Right atrium auricular region (tissue), 2 donors: ENCODE measurements around the gene TRERF1. TPM values are rescaled to one million over a fixed set of nuclear protein-coding genes. Genes with fewer than 3 reads are reported as not detected.

Experiments
- DNase-seq: peaks from one replicate; pipeline ENCODE4 v3.0.0-alpha.2; 2019; ENCODE audit warnings: low spot score
- H3K27ac ChIP-seq, 2 donors: fragments of 200-600 bp; sonication (generic); 1 replicate in 1 of 2; 2 replicates in 1 of 2; pipeline ENCODE4 v1.5.1; 2016 to 2019
- H3K27me3 ChIP-seq, 2 donors: fragments of 200-600 bp; sonication (generic); one replicate each; pipeline versions ENCODE4 v1.5.1 to v1.6.0; 2017 to 2019
- H3K36me3 ChIP-seq: fragments of 200-600 bp; sonication (generic); one replicate; pipeline ENCODE4 v1.5.1; 2016
- H3K4me1 ChIP-seq, 2 donors: fragments of 200-600 bp; sonication (generic); one replicate each; pipeline versions ENCODE4 v1.5.1 to v1.6.0; 2017 to 2019
- H3K4me3 ChIP-seq, 2 donors: fragments of 200-600 bp; sonication (generic); 1 replicate in 1 of 2; 2 replicates in 1 of 2; pipeline ENCODE4 v1.5.1; 2017 to 2019; ENCODE audit warnings: mild to moderate bottlenecking in 1 of 2, moderate library complexity in 1 of 2
- H3K9me3 ChIP-seq, 2 donors: fragments of 200-600 bp; sonication (generic); one replicate each; pipeline ENCODE4 v1.5.1; 2019
- total RNA-seq, 2 donors: library from RNA; depleted of rRNA; stranded (reverse); fragments of >200 nt; gene quantifications; one replicate each; pipeline ENCODE4 v1.1.0, GENCODE V29; 2016
- TF ChIP-seq, protein P1 (sequence below), 2 donors: fragments of 200-600 bp; sonication (generic); IDR thresholded peaks; one replicate each; pipeline ENCODE4 v1.5.1; 2019; ENCODE audit warnings: antibody characterized with exemption in 2 of 2

The TRERF1 gene
- total RNA-seq, 2 donors from 2014 or later = 1.9 to 2.5 TPM

DNA sequence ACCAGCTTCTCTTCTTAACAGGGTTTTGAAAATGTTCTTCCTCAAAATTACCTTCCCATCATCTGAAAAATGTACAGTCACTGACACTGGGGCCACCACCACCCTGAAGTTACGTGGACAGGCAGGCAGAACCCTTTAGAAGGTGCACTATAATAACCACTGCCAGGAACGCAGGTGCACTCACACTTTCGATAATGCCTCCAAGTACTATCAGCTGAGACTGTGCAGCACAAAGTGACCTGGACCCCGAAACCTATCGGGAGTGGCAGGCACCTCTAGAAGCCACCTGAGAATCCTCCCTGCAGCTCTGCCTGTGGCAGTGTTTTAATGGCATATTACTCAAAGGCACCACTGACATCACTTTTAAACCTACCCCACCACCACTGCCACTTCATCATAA is 66.4 kb downstream of the TRERF1 start:
- no peaks in the 10 kb centered on the region for H3K36me3 ChIP-seq
- H3K4me3 ChIP-seq = no peak overlapping the region
- no peaks in the 10 kb centered on the region for H3K27me3 ChIP-seq
- H3K9me3 ChIP-seq = no peaks in the 10 kb centered on the region
- no peak overlapping the region for H3K27ac ChIP-seq
- H3K4me1 ChIP-seq = no peaks in the 10 kb centered on the region
- DNase-seq = no peak
- TF ChIP-seq, protein P1, sequence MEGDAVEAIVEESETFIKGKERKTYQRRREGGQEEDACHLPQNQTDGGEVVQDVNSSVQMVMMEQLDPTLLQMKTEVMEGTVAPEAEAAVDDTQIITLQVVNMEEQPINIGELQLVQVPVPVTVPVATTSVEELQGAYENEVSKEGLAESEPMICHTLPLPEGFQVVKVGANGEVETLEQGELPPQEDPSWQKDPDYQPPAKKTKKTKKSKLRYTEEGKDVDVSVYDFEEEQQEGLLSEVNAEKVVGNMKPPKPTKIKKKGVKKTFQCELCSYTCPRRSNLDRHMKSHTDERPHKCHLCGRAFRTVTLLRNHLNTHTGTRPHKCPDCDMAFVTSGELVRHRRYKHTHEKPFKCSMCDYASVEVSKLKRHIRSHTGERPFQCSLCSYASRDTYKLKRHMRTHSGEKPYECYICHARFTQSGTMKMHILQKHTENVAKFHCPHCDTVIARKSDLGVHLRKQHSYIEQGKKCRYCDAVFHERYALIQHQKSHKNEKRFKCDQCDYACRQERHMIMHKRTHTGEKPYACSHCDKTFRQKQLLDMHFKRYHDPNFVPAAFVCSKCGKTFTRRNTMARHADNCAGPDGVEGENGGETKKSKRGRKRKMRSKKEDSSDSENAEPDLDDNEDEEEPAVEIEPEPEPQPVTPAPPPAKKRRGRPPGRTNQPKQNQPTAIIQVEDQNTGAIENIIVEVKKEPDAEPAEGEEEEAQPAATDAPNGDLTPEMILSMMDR (IDR thresholded peaks at IDR 0.05) = no peak

DNA sequence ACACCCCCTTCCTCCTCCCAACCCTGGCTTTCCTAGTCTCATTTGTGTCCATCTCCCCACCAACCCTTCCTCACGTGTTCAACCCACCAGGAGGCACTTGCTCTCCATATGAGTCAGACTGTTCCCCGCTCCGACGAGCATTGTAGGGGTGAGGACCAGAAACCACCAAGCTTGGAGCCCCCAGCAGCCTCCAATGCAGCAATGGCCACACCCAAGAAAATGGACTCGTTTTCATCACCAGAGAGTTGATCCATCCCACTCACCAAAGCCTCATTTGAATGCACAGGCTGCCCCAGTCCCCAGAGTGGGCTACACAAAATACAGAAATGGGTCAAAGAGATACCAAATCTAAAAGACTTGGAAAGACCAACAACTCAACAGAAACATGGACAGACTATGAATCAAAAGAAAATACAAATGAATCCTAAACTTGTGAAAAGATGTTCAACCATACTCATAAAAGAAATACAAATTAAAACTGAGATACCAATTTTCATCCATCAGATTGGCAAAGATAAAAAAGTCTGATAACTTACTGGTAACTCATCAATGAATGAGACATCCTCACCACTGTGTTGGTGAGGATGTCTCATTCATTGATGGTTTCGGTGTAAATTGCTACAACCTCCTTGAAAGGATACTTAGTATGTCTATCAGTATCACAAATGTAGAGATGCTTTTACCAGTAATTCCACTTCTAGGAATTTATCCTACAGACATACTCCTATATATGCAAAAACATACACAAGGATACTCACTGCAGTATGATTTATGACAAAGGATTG is 68.1 kb downstream of the TRERF1 start:
- Histone ChIP-seq H3K27me3 (no peaks in the 10 kb centered on the region), H3K4me1 (no peaks in the 10 kb centered on the region), H3K27ac (no peak overlapping the region), H3K4me3 (no peak overlapping the region), H3K36me3 (no peaks in the 10 kb centered on the region), H3K9me3 (no peaks in the 10 kb centered on the region)
- no peak for DNase-seq
- TF ChIP-seq, protein P1 (IDR thresholded peaks at IDR 0.05) = no peak

DNA sequence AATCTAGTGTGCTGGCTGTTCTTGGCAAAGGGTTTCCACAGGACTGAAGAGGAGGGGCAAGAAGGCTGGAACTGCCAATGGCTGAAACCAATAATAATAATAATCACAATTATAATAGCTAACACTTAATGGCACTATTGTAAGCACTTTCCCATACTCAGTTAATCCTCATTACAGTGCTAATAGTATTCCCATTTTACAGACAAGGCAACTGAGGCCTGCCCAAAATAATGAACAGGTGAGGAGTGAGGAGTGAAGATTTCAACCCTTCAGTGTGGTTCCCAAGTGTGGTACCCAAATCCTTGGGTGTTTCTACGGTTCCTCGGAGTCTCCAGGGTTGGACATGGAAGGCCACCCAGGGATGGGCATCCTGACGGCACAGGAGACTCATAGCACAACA is 69.9 kb downstream of the TRERF1 start:
- no peak for DNase-seq
- no peaks in the 10 kb centered on the region for H3K27me3 ChIP-seq
- no peaks in the 10 kb centered on the region for H3K9me3 ChIP-seq
- H3K27ac ChIP-seq = no peak overlapping the region
- H3K36me3 ChIP-seq = no peaks in the 10 kb centered on the region
- TF ChIP-seq, protein P1 (IDR thresholded peaks at IDR 0.05) = no peak
- no peak overlapping the region for H3K4me3 ChIP-seq
- H3K4me1 ChIP-seq = no peaks in the 10 kb centered on the region

DNA sequence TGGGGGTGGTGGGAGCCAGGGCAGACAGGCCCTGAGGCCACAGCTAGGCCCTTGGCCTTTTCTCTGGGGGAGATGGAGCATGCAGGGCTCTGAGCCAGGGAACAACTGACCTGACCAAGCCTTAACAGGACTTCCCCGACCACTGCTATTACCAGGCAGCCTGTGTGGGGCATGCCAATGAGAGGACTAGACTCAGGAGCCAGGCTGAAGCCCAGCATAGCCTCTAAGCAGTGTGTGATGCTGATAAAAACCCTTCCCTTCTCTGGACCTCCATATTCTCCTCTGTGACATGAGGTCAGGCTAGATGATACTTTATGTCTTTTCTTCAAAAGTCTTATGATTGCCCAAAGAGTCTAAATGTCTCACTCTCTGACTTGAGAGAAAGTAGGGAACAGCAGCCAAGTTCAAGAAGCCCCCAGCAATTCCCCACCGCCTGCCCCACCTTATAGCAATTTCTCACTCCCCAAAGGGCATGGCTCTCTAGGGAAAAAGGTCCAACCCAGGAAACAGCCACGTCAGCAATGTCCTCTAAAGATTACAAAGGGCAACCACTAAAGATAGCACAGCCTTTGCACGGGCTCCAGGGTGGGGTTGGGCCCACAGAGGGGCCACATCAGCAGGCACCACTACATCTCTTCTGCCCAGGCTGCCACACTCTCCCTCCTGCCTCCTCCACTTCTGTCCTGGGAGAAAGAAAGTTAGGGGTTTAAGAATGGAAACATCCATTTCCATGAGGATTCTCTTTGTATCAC is 71.3 kb downstream of the TRERF1 start:
- Histone ChIP-seq H3K27me3 (no peaks in the 10 kb centered on the region), H3K4me3 (no peak overlapping the region), H3K9me3 (no peaks in the 10 kb centered on the region), H3K36me3 (no peaks in the 10 kb centered on the region), H3K4me1 (no peaks in the 10 kb centered on the region), H3K27ac (no peak overlapping the region)
- TF ChIP-seq, protein P1 (IDR thresholded peaks at IDR 0.05) = no peak
- DNase-seq = no peak

DNA sequence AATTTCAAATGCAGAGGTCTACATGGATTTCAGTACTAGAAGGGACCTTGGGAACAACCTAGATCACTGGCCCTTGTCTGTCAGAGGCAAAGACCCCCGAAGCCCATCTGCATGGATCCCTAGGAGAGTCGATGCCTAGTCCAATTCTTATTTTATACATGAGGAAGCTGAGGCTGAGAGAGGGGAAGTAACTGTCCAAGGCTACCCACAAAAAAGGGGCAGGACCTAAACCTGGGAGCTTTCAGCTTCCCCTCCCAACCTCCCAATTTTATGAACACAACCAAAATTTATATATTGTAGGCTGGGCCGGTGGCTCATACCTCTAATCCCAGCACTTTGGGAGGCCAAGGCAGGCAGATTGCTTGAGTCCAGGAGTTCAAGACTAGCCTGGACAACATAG is 73.2 kb downstream of the TRERF1 start:
- H3K27ac ChIP-seq = no peak overlapping the region
- H3K4me1 ChIP-seq = no peaks in the 10 kb centered on the region
- no peaks in the 10 kb centered on the region for H3K27me3 ChIP-seq
- TF ChIP-seq, protein P1 (IDR thresholded peaks at IDR 0.05) = no peak
- H3K4me3 ChIP-seq = no peak overlapping the region
- H3K36me3 ChIP-seq = no peaks in the 10 kb centered on the region
- no peak for DNase-seq
- no peaks in the 10 kb centered on the region for H3K9me3 ChIP-seq
